ENCODE results near the gene F9. TPM values are rescaled to one million over a fixed set of nuclear protein-coding genes. Genes with fewer than 3 reads are reported as not detected.

The F9 gene
- total RNA-seq, 2 donors from 2014 or later: not detected

DNA sequence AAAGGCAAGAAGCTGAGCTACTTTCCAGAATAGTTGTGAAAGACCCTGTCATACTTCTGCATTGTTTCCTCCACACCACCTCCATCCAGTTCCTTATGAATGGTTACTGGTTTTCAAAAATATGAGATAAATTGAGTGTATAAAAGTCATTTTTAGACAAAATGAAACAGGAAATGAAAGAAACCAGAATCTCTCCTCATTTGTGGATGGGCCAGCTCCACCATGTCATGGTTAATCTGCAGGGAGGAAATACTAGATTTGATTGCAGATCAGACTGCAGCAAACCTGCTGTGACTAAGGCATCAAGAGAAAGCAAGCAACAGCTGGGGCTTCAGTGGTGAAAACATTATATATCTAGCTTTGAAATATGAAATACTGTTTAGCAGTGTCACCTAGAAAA is 23.8 kb downstream of the F9 start:
- DNase-seq (no peak), ATAC-seq (replicated peaks in 1 of 2) (no peak)
- Mint-ChIP-seq H3K27me3 (ENCODE audit: low read depth) (peaks cover 41% of the 10 kb centered on the region), H3K36me3 (ENCODE audit: insufficient read depth in 2 of 2) (no peaks in the 10 kb centered on the region), H3K9me3 (no peaks in the 10 kb centered on the region), H3K4me3 (no peak overlapping the region), H3K4me1 (ENCODE audit: low read depth) (peaks cover 12% of the 10 kb centered on the region), H3K27ac (no peak overlapping the region)

DNA sequence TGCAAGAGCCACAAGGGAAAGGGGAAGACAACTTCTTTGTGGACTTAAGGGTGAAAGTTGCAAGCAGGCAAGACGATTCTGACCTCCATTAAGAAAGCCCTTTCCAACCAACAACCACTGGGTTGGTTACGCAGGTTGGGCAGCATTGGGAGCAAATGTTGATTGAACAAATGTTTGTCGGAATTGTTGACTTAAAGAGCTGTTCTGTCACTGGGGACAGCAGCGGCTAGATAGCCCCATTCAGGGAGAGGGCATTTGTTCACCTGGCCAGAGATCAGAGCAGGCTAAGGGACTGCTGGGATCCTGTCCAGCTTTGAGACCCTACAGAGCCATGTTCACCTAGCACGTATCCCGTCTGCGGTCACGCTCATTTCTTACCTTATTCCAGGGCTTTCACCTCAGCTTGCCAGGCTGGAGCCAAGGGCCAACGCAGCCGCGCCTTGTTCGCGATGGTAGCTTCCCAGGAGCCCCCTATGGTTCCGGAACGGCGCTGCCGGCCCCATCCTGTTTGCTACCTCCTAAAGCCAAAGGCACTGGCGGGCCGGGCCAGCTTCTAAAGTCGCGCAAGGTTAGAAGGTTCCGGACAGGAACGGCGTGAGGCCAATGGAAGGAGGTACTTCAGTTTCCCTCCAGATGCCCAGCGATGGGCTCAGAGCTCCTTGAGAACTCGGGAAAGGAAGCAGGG is 24.6 kb downstream of the F9 start:
- Mint-ChIP-seq H3K4me1 (ENCODE audit: low read depth) (peaks cover 12% of the 10 kb centered on the region), H3K4me3 (no peak overlapping the region), H3K9me3 (no peaks in the 10 kb centered on the region), H3K27ac (no peak overlapping the region), H3K36me3 (ENCODE audit: insufficient read depth in 2 of 2) (no peaks in the 10 kb centered on the region), H3K27me3 (ENCODE audit: low read depth) (peaks cover 41% of the 10 kb centered on the region)
- DNase-seq (no peak), ATAC-seq (replicated peaks in 1 of 2) (no peak)

DNA sequence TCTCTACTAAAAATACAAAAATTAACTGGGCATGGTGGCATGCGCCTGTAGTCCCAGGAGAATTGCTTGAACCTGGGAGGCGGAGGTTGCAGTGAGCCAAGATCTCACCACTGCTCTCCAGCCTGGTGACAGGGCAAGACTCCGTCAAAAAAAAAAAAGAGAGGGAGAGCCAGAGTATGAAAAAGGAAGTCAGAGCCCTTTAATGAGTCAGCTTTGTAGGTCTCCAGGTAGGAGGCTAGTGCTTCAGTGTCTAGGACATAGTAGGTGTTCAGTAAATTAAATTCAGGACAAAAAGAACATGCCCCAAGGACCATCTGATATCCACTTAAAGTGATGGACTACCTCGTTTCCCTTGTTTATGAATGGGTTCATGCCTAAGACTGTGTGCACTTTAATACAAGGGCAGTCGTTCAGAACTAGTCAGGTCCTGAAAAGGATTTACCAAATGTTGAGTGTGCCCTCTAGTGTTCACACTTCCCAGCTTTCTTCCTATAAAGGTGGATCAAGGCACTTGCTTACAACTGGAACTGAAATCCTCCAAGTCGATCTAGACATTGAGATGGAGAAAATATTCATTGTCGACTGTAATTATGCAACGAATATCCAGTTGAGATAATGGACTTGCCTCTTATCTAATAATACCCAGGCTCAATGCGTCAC is 29.0 kb downstream of the F9 start:
- H3K4me1 Mint-ChIP-seq (ENCODE audit: low read depth): peaks cover 4% of the 10 kb centered on the region
- no peak overlapping the region for H3K4me3 Mint-ChIP-seq
- peak; percentile 5 to 22 for DNase-seq
- no peak overlapping the region for H3K27ac Mint-ChIP-seq
- peaks cover 19% of the 10 kb centered on the region for H3K27me3 Mint-ChIP-seq (ENCODE audit: low read depth)
- no peaks in the 10 kb centered on the region for H3K9me3 Mint-ChIP-seq
- peak in 1 of 2 donors; percentile 38 for ATAC-seq (replicated peaks in 1 of 2)
- H3K36me3 Mint-ChIP-seq (ENCODE audit: insufficient read depth in 2 of 2): no peaks in the 10 kb centered on the region

DNA sequence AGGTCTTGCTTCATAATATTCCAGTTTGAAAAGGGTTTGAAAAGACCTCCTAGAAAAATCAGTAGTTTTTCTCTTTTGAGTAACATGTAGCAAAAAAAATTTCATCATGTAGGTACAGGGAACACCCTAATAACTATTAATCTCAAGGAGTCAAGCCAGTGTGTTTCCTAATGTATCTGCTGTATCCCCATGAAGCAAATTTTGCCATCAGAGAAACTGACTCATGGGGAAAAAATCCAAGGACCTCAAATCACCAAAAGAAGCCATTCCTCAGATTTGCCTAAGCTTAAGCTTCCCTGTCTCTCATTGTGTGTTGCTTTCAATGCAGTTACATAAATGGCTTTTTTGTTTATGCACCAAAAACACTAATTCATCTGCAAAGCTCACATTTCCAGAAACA is 29.7 kb downstream of the F9 start:
- no peaks in the 10 kb centered on the region for H3K9me3 Mint-ChIP-seq
- H3K4me3 Mint-ChIP-seq: no peak overlapping the region
- peaks cover 16% of the 10 kb centered on the region for H3K27me3 Mint-ChIP-seq (ENCODE audit: low read depth)
- H3K4me1 Mint-ChIP-seq (ENCODE audit: low read depth): no peaks in the 10 kb centered on the region
- no peaks in the 10 kb centered on the region for H3K36me3 Mint-ChIP-seq (ENCODE audit: insufficient read depth in 2 of 2)
- DNase-seq (no peak), ATAC-seq (replicated peaks in 1 of 2) (no peak)
- no peak overlapping the region for H3K27ac Mint-ChIP-seq

DNA sequence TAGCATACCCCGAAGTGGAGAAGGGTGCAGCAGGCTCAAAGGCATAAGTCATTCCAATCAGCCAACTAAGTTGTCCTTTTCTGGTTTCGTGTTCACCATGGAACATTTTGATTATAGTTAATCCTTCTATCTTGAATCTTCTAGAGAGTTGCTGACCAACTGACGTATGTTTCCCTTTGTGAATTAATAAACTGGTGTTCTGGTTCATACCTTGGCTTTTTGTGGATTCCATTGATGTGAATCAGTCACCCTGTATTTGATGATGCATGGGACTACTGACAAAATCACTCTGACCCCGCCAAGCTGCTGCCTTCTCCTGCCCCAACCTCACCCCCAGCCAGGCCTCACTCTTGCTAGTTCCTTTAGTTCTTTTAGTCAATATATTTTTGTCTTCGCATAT is 32.7 kb downstream of the F9 start:
- ATAC-seq (replicated peaks in 1 of 2): no peak
- no peak for DNase-seq
- Mint-ChIP-seq H3K9me3 (no peaks in the 10 kb centered on the region), H3K4me3 (no peak overlapping the region), H3K27ac (no peak overlapping the region), H3K36me3 (ENCODE audit: insufficient read depth in 2 of 2) (no peaks in the 10 kb centered on the region), H3K4me1 (ENCODE audit: low read depth) (no peaks in the 10 kb centered on the region), H3K27me3 (ENCODE audit: low read depth) (peaks cover 21% of the 10 kb centered on the region)

DNA sequence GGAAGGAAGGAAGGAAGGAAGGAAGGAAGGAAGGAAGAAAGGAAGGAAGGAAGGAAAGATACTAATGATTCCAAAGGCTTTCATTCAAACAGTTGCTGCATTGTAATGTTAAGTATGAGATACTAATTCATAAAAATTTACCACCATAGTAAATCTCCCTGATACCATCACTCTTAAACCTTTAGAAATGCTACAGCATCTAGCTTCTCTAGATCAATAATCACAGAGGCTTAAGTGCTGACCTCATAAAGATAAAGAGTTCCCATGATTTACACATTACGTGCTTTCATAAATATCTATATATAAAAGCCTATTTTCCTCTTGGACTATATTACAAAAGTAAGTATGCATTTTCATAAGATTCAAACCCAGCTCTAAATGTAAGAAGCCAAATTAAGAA is 36.4 kb downstream of the F9 start:
- no peak overlapping the region for H3K27ac Mint-ChIP-seq
- H3K9me3 Mint-ChIP-seq: no peaks in the 10 kb centered on the region
- H3K36me3 Mint-ChIP-seq (ENCODE audit: insufficient read depth in 2 of 2): no peaks in the 10 kb centered on the region
- no peak for ATAC-seq (replicated peaks in 1 of 2)
- no peaks in the 10 kb centered on the region for H3K4me1 Mint-ChIP-seq (ENCODE audit: low read depth)
- no peak overlapping the region for H3K4me3 Mint-ChIP-seq
- DNase-seq: no peak
- H3K27me3 Mint-ChIP-seq (ENCODE audit: low read depth): peaks cover 25% of the 10 kb centered on the region

DNA sequence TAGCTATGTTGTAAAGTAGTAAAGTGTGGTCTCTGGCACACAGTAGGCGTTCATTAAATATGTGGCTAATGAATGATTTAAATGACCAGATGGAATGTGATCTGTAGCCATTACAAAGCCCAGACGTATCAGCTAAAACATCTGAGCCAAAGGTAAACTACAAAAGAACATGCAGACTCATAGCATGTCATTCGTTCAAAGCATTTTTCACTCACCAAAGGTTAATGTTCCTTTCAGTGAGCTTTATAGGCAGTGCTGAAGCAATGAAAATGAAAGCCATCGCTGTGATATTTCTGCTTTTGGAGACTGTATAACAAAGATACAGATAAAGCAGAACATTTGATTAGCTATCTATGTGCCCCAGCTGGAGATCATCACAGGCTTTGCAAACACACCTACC is 50.5 kb downstream of the F9 start:
- H3K4me1 Mint-ChIP-seq (ENCODE audit: low read depth): no peaks in the 10 kb centered on the region

DNA sequence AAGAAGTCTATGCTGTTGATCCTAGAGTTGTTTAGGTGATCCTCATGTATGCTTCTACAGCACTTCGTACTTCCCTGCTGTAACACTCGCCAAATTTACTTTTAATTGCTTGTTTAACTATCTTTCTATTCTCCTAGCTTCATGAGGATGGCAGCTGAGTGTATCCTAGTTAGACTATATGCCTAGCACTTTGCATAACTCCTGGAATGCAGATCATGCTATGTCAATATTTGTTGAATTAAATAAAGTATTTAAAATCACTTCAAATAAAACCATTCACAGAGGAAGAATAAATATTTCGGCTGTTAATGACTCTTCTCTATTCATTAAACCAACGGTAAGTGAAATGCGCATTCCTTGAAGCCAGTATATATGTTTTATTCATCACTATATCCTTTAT is 55.1 kb downstream of the F9 start:
- no peak for DNase-seq
- H3K4me3 Mint-ChIP-seq: no peak overlapping the region
- ATAC-seq (replicated peaks in 1 of 2): no peak
- no peak overlapping the region for H3K27ac Mint-ChIP-seq
- H3K27me3 Mint-ChIP-seq (ENCODE audit: low read depth): peaks cover 4% of the 10 kb centered on the region
- H3K36me3 Mint-ChIP-seq (ENCODE audit: insufficient read depth in 2 of 2): no peaks in the 10 kb centered on the region
- H3K4me1 Mint-ChIP-seq (ENCODE audit: low read depth): no peaks in the 10 kb centered on the region
- H3K9me3 Mint-ChIP-seq: no peaks in the 10 kb centered on the region

More for the DNA sequence above, 50.5 kb downstream of the F9 start:
- DNase-seq: no peak
- H3K4me3 Mint-ChIP-seq: no peak overlapping the region
- ATAC-seq (replicated peaks in 1 of 2): no peak
- H3K27ac Mint-ChIP-seq: no peak overlapping the region
- H3K9me3 Mint-ChIP-seq: no peaks in the 10 kb centered on the region
- no peaks in the 10 kb centered on the region for H3K27me3 Mint-ChIP-seq (ENCODE audit: low read depth)
- no peaks in the 10 kb centered on the region for H3K36me3 Mint-ChIP-seq (ENCODE audit: insufficient read depth in 2 of 2)

DNA sequence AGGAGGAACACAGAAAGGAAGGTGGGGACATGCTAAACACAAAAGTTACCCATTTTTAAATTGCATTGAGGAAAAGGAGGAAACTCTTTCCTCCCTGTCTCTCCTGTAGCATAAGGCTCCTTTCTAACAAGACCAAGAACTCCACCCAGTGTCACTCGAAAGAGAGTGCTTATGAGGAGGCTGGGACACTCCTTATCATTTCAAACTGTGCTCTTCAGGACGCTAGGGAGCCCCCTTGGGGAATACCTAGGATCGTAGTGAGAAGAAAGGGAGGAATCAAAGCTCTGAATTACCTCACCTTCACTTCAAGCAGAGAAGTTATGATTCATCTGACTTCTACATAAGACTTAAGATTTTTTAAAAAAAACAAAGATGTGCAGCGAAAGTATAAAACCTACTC is 65.5 kb downstream of the F9 start:
- H3K27me3 Mint-ChIP-seq (ENCODE audit: low read depth): peaks cover 12% of the 10 kb centered on the region
- ATAC-seq (replicated peaks in 1 of 2) (no peak), DNase-seq (no peak)
- no peaks in the 10 kb centered on the region for H3K9me3 Mint-ChIP-seq
- peaks cover 0 to 1% of the 10 kb centered on the region in 2 donors for H3K36me3 Mint-ChIP-seq (ENCODE audit: insufficient read depth in 2 of 2)
- H3K4me3 Mint-ChIP-seq: no peak overlapping the region
- no peaks in the 10 kb centered on the region for H3K4me1 Mint-ChIP-seq (ENCODE audit: low read depth)
- no peak overlapping the region for H3K27ac Mint-ChIP-seq

DNA sequence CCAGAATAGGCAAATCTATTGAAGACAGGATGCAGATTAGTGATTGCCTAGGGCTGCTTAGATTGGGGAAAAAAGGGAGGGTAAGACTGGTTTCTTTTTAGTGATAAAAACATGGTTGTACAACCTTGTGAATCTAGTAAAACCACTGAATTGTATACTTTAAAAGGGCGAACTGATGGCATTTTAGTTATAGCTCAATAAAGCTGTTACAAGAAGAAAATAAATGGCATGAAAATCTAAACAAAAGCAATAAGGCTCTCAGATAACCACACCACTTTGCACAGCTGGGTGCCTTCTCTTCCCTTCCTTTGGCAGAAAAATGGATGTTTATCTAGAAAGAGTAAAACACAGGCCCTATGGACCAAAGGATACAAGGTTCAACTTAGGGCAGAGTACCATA is 69.6 kb downstream of the F9 start:
- H3K36me3 Mint-ChIP-seq (ENCODE audit: insufficient read depth in 2 of 2): peaks cover 0 to 1% of the 10 kb centered on the region in 2 donors
- ATAC-seq (replicated peaks in 1 of 2) (no peak), DNase-seq (no peak)
- peaks cover 12% of the 10 kb centered on the region for H3K27me3 Mint-ChIP-seq (ENCODE audit: low read depth)
- H3K4me1 Mint-ChIP-seq (ENCODE audit: low read depth): no peaks in the 10 kb centered on the region
- no peaks in the 10 kb centered on the region for H3K9me3 Mint-ChIP-seq
- H3K27ac Mint-ChIP-seq: no peak overlapping the region
- no peak overlapping the region for H3K4me3 Mint-ChIP-seq

Other genes with a start within 250 kb of the F9 start
- gene MCF2, start 177.4 kb downstream of the F9 start, total RNA-seq: under 1 TPM; 0.37 to 0.46 TPM